CD8-positive, alpha-beta memory T cell (primary cell): Measurements from ENCODE around the gene KLK1. TPM values are rescaled to one million over a fixed set of nuclear protein-coding genes. Genes with fewer than 3 reads are reported as not detected.

Experiments used
- CTCF ChIA-PET: fragments of 350-600 bp; sonication (Branson Sonifier 250); formaldehyde crosslinking; loops from one replicate; lab custom pipeline; 2021; ENCODE audit warnings: antibody characterized with exemption; lab: Charles Lee
- POLR2A ChIA-PET: fragments of 350-600 bp; sonication (Branson Sonifier 250); formaldehyde crosslinking; loops from one replicate; lab custom pipeline; 2021; ENCODE audit warnings: antibody characterized with exemption; lab: Charles Lee
- DNase-seq, 5 donors: peaks; one replicate each; pipeline versions ENCODE4 v3.0.0 to v3.0.0-alpha.2; 2020 to 2022; ENCODE audit warnings: mixed read lengths in 1 of 5
- H3K27ac ChIP-seq: one replicate; pipeline ENCODE4 v1.7.0; 2013; ENCODE audit warnings: low read depth, mild to moderate bottlenecking, low read length, moderate library complexity
- H3K27me3 ChIP-seq: 2 replicates; pipeline ENCODE4 v1.7.0; 2013; ENCODE audit warnings: low read length, mild to moderate bottlenecking; ENCODE audit not compliant: insufficient read depth, poor library complexity, severe bottlenecking
- H3K36me3 ChIP-seq: 2 replicates; pipeline ENCODE4 v1.7.0; 2013; ENCODE audit warnings: mild to moderate bottlenecking, low read length, moderate library complexity; ENCODE audit not compliant: insufficient read depth
- H3K4me1 ChIP-seq: 2 replicates; pipeline ENCODE4 v1.7.0; 2013; ENCODE audit warnings: mild to moderate bottlenecking, low read length, moderate library complexity; ENCODE audit not compliant: insufficient read depth
- H3K4me3 ChIP-seq: 2 replicates; pipeline ENCODE4 v1.7.0; 2013; ENCODE audit warnings: mild to moderate bottlenecking, low read length
- H3K9me3 ChIP-seq: 2 replicates; pipeline ENCODE4 v1.7.0; 2013; ENCODE audit warnings: mild to moderate bottlenecking, low read length
- H3K27ac Mint-ChIP-seq, 8 donors: one replicate each; pipeline ENCODE4 v1.8.0; 2020 to 2021; ENCODE audit warnings: mixed read lengths in 8 of 8, mild to moderate bottlenecking in 6 of 8, inconsistent platforms in 3 of 8, moderate library complexity in 3 of 8
- H3K27me3 Mint-ChIP-seq, 2 donors: one replicate each; pipeline ENCODE4 v1.8.0; 2020 to 2021; ENCODE audit warnings: mixed read lengths in 2 of 2, mild to moderate bottlenecking in 1 of 2, moderate library complexity in 1 of 2
- H3K36me3 Mint-ChIP-seq, 3 donors: one replicate each; pipeline ENCODE4 v1.8.0; 2020 to 2021; ENCODE audit warnings: mixed read lengths in 3 of 3, inconsistent platforms in 1 of 3, mild to moderate bottlenecking in 1 of 3
- H3K4me1 Mint-ChIP-seq, 3 donors: one replicate each; pipeline ENCODE4 v1.8.0; 2020 to 2021; ENCODE audit warnings: mixed read lengths in 3 of 3, inconsistent platforms in 1 of 3, mild to moderate bottlenecking in 1 of 3
- H3K4me3 Mint-ChIP-seq, 7 donors: one replicate each; pipeline ENCODE4 v1.8.0; 2020 to 2021; ENCODE audit warnings: mixed read lengths in 7 of 7, mild to moderate bottlenecking in 6 of 7, moderate library complexity in 4 of 7, inconsistent platforms in 2 of 7
- H3K9me3 Mint-ChIP-seq, 5 donors: one replicate each; pipeline ENCODE4 v1.8.0; 2020 to 2022; ENCODE audit warnings: mixed read lengths in 5 of 5, mild to moderate bottlenecking in 3 of 5, moderate library complexity in 2 of 5, inconsistent platforms in 1 of 5
- polyA plus RNA-seq: library from polyadenylated mRNA; unstranded; fragments of 300-500 nt; fragmentation: Illumina TruSeq; gene quantifications from one replicate; pipeline ENCODE4 v1.2.3, GENCODE V29; 2021
- total RNA-seq, 2 experiments: library from RNA; stranded (reverse); gene quantifications; one replicate each; pipeline ENCODE4 v1.2.3, GENCODE V29; 2021

KLK1 gene
- total and polyA plus RNA-seq, 3 experiments from 2014 or later = 0.27 to 0.39 TPM; not detected in 1

DNA sequence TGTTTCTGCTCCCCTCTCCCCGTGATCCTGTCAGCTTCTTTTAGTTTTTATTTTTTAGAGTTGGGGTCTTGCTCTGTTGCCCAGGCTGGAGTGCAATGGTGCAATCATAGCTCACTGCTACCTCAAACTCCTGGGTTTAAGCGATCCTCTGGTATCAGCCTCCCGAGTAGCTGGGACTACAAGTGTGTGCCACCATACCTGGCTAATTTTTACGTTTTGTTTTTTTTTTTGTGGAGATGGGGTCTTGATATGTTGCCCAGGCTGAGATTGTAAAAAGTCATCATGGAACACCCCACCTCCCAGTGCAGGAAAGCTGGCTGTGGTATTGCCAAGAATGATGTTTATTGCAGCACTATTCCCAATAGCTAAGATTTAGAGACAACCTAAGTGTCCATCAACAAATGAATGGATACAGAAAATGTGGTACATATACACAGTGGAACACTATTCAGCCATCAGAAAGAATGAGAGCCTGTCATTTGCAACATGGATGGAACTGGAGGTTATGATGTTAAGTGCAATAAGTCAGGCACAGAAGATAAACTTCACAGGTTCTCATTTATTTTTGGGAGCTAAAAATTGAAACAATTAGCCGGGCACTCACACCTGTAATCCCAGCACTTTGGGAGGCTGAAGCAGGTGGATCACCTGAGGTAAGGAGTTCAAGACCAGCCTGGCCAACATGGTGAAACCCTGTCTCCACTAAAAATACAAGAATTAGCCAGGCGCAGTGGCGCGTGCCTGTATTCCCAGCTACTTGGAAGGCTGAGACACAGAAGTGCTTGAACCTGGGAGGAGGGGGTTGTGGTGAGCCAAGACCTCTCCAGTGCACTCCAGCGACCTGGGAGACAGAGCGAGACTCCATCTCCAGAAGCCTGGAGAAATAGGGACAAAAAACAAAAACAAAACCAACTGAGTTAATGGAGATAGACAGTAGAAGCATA is 16.4 kb upstream of the KLK1 start:
- H3K36me3 ChIP-seq = no peaks in the 10 kb centered on the region
- peaks cover 13 to 38% of the 10 kb centered on the region in 2 donors for H3K27me3 Mint-ChIP-seq
- POLR2A ChIA-PET = no interaction called here
- no peak overlapping the region for H3K4me3 Mint-ChIP-seq
- H3K4me1 Mint-ChIP-seq = peaks cover 11 to 13% (median 13%) of the 10 kb centered on the region in 3 donors
- H3K27me3 ChIP-seq = peaks cover 8% of the 10 kb centered on the region
- H3K4me1 ChIP-seq = peaks cover 12% of the 10 kb centered on the region
- CTCF ChIA-PET = no interaction called here
- H3K27ac Mint-ChIP-seq = no peak overlapping the region
- no peaks in the 10 kb centered on the region for H3K9me3 ChIP-seq
- H3K4me3 ChIP-seq = no peak overlapping the region
- H3K27ac ChIP-seq = no peak overlapping the region
- no peak for DNase-seq
- no peaks in the 10 kb centered on the region for H3K36me3 Mint-ChIP-seq
- peaks cover 9 to 23% (median 15%) of the 10 kb centered on the region in 5 donors for H3K9me3 Mint-ChIP-seq

DNA sequence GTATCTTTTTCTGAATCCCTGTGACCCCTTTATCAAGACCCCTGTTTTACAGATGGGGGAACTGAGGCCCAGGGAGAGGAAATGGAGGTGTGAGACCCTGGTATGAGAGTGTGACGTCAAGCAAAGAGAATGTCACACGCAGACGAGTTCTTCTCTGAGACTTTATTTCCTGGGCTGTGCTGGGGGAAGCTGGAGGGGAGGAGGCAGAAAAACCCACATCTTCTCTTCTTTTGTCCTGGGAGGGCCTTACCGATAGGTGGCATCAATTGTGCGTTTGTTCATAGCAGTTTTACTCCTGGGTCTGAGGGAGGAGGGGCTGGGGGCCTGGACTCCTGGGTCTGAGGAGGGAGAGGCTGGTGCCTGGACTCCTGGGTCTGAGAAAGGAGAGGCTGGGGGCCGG is 14.7 kb upstream of the KLK1 start:
- Histone ChIP-seq H3K36me3 (no peaks in the 10 kb centered on the region), H3K27ac (no peak overlapping the region), H3K27me3 (peaks cover 10% of the 10 kb centered on the region), H3K9me3 (no peaks in the 10 kb centered on the region), H3K4me3 (no peak overlapping the region), H3K4me1 (peaks cover 13% of the 10 kb centered on the region)
- Mint-ChIP-seq H3K27me3 (peaks cover 13 to 43% of the 10 kb centered on the region in 2 donors), H3K4me3 (no peak overlapping the region), H3K27ac (peak overlapping the region in 1 of 8 donors; percentile 2), H3K9me3 (peaks cover 1 to 11% (median 9%) of the 10 kb centered on the region in 5 donors), H3K36me3 (no peaks in the 10 kb centered on the region), H3K4me1 (peaks cover 11 to 15% (median 13%) of the 10 kb centered on the region in 3 donors)
- CTCF ChIA-PET = no interaction called here
- POLR2A ChIA-PET = no interaction called here
- no peak for DNase-seq

DNA sequence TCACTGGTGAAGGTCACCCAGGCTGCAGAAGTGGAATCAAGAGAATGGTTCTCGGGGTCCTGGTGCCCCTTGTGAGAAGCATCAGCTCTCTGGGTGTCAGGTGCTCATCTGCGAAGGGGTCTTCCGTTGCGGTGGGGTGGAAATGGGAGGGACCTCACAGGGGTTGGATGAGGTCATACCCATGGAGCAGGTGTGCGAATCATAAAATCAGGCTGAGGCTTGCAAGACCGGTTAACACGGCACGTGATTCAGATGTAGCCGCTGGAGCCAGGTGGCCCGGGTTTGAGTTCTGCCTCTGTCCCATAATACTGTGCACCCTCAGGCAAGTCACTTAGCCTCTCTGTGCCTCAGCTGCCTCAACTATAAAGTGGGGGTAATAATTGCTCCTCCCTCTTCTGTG is 13.7 kb upstream of the KLK1 start:
- Mint-ChIP-seq H3K36me3 (no peaks in the 10 kb centered on the region), H3K27ac (no peak overlapping the region), H3K4me3 (peak overlapping the region in 5 of 7 donors; percentile 33 to 85 (median 64)), H3K27me3 (peaks cover 18 to 49% of the 10 kb centered on the region in 2 donors), H3K9me3 (peaks cover 0 to 9% (median 7%) of the 10 kb centered on the region in 5 donors), H3K4me1 (peaks cover 11 to 15% (median 13%) of the 10 kb centered on the region in 3 donors)
- Histone ChIP-seq H3K36me3 (no peaks in the 10 kb centered on the region), H3K4me3 (no peak overlapping the region), H3K4me1 (peaks cover 13% of the 10 kb centered on the region), H3K27me3 (peaks cover 10% of the 10 kb centered on the region), H3K9me3 (no peaks in the 10 kb centered on the region), H3K27ac (no peak overlapping the region)
- DNase-seq = no peak
- ChIA-PET POLR2A (no interaction called here), CTCF (no interaction called here)

DNA sequence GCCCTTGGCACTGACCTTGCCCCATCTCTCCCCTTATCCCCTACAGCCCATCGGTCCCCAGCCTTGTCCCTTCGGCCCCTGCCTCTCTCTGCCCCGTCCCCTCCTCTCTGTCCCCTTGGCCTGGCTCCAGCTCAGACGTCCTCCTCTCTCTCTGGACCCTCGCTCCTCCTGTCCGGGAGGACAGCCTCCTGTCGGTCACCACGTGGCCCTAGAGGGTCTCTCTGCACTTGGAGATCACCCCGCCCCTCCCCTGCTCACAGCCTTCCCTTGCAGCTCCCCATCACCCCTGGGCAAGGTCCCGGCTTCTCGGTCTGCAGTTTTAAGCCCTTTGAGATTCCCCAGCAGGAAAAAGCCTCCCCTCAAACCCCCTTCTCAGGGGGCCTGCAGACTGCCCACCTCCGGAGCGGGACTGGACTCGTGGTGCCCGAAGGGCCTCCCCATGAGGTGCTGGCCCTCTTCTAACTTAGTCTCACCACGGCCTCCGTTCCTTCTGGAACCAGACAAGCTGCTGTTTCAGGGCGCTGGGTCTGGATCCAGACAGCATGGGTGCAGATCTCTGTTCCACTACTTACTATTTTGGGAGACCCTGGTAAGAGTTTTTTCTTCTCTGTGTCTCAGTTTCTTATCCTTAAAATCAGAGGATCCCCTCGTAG is 13.1 kb upstream of the KLK1 start:
- peaks cover 10% of the 10 kb centered on the region for H3K27me3 ChIP-seq
- H3K27ac ChIP-seq = no peak overlapping the region
- H3K4me3 Mint-ChIP-seq = peak overlapping the region; percentile 65 to 85 (median 82)
- H3K4me3 ChIP-seq = no peak overlapping the region
- H3K9me3 Mint-ChIP-seq = peaks cover 0 to 9% (median 5%) of the 10 kb centered on the region in 5 donors
- no peaks in the 10 kb centered on the region for H3K9me3 ChIP-seq
- CTCF ChIA-PET = no interaction called here
- H3K36me3 ChIP-seq = no peaks in the 10 kb centered on the region
- no peaks in the 10 kb centered on the region for H3K36me3 Mint-ChIP-seq
- no peak for DNase-seq
- H3K4me1 Mint-ChIP-seq = peaks cover 11 to 15% (median 13%) of the 10 kb centered on the region in 3 donors
- peaks cover 22 to 52% of the 10 kb centered on the region in 2 donors for H3K27me3 Mint-ChIP-seq
- H3K4me1 ChIP-seq = peaks cover 13% of the 10 kb centered on the region
- POLR2A ChIA-PET = no interaction called here
- peak overlapping the region in 2 of 8 donors; percentile 47 to 70 for H3K27ac Mint-ChIP-seq

DNA sequence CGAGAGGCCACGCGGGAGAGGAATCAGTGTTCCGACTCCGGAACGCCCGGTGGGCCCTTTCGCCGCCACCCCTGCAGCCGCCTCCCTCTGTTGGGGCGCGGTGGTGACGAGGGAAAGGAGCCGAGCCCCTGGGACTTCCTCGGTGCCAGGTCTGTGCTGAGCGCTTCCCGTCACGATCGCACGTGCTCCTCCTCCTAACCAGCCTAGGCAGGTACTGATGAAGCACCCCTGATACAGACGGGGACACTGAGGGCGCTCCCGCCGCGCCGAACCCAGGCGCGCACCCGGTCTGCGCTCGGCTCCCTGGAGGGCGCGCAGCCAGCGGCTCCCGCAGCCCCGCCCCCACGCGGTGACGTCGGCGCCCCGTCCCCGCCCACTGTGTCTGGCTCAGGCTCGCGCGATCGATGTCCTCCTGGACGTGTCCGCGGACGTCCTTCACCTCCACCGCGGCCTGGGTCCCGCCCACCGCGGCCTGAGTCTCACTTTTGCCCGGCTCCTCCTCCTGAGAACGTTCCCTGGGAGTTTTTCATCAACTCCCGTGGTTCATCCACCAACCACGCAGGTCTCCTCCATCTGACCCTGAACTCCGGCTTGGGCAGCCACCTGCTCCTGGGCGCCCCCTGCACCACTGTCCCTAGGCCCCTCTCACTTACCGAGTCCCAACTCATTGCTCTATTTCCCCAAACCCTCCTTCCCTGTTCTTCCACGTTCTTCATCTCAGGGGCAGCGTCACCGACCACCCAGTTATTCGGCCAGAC is 12.4 kb upstream of the KLK1 start:
- Histone ChIP-seq H3K36me3 (no peaks in the 10 kb centered on the region), H3K4me1 (peaks cover 13% of the 10 kb centered on the region), H3K9me3 (no peaks in the 10 kb centered on the region), H3K27ac (no peak overlapping the region), H3K27me3 (peaks cover 10% of the 10 kb centered on the region), H3K4me3 (peak overlapping the region; percentile 49)
- Mint-ChIP-seq H3K4me3 (peak overlapping the region; percentile 81 to 85 (median 82)), H3K9me3 (peaks cover 0 to 6% (median 2%) of the 10 kb centered on the region in 5 donors), H3K4me1 (peaks cover 11 to 15% (median 13%) of the 10 kb centered on the region in 3 donors), H3K27me3 (peaks cover 25 to 59% of the 10 kb centered on the region in 2 donors), H3K27ac (peak overlapping the region in 4 of 8 donors; percentile 33 to 70 (median 62)), H3K36me3 (no peaks in the 10 kb centered on the region)
- DNase-seq = peak; percentile 40 to 56 (median 45)
- ChIA-PET POLR2A (no interaction called here), CTCF (no interaction called here)

DNA sequence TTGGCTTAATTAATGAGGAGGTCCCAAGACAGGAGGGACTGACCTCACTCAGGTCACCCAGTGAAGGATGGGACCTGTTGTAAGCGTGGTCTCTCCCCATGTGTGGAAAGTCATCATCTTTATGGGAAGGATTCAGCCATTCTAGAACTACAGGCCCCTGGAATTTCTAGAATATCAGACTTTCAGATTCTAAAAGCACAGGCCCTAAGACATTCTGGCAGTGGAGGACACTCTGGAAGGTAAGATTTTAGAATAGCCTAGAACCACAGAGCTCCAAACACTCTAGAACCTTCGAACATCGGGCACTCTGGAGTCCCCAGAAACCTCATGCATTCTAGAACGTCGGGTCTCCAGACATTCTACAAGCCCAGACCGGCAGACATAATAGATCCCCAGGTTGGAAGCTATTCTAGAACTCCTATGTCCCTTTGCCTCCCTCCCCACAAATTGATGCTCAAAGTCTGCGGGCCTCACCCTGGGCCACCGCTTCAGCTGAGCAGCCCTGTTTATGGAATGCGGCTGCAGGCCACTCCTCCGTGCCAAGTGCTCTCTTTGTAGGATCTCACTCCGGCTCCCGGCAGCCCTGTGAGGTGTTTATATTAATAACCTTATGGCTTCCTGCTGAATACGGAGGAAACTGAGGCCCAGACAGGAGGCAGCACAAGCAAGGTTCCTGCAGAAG is 11.7 kb upstream of the KLK1 start:
- CTCF ChIA-PET = no interaction called here
- peaks cover 25 to 61% of the 10 kb centered on the region in 2 donors for H3K27me3 Mint-ChIP-seq
- Histone ChIP-seq H3K4me3 (peak overlapping the region; percentile 49), H3K4me1 (peaks cover 13% of the 10 kb centered on the region), H3K27ac (no peak overlapping the region), H3K36me3 (no peaks in the 10 kb centered on the region), H3K9me3 (no peaks in the 10 kb centered on the region), H3K27me3 (peaks cover 10% of the 10 kb centered on the region)
- H3K36me3 Mint-ChIP-seq = no peaks in the 10 kb centered on the region
- peak overlapping the region; percentile 20 to 81 (median 70) for H3K4me3 Mint-ChIP-seq
- no peak for DNase-seq
- peaks cover 0 to 2% (median 0%) of the 10 kb centered on the region in 5 donors for H3K9me3 Mint-ChIP-seq
- H3K4me1 Mint-ChIP-seq = peaks cover 11 to 15% (median 13%) of the 10 kb centered on the region in 3 donors
- POLR2A ChIA-PET = no interaction called here
- H3K27ac Mint-ChIP-seq = no peak overlapping the region

DNA sequence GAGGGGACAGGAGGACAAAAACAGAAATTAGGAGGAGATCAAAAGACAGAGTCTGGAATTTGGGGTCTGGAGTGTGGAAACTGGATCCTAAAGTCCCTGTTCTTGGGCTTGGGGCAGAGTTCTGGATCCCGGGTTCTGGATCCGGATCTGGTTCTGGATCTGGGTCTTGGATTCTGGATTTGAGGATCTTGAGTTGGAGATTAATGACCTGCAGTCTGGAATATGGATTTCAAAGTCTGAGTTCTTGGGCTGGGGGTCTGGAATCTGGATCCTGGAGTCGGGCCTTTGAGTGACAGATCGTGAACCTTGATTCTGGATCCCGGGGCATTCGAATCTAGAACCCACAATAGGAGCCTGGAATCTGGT is 10.2 kb upstream of the KLK1 start:
- H3K27me3 Mint-ChIP-seq = peaks cover 29 to 62% of the 10 kb centered on the region in 2 donors
- peaks cover 11 to 15% (median 13%) of the 10 kb centered on the region in 3 donors for H3K4me1 Mint-ChIP-seq
- H3K36me3 ChIP-seq = no peaks in the 10 kb centered on the region
- peak overlapping the region in 2 of 7 donors; percentile 42 to 74 for H3K4me3 Mint-ChIP-seq
- ChIA-PET CTCF (no interaction called here), POLR2A (no interaction called here)
- H3K9me3 ChIP-seq = no peaks in the 10 kb centered on the region
- H3K36me3 Mint-ChIP-seq = no peaks in the 10 kb centered on the region
- H3K27ac Mint-ChIP-seq = no peak overlapping the region
- H3K27ac ChIP-seq = no peak overlapping the region
- no peak overlapping the region for H3K4me3 ChIP-seq
- peaks cover 0 to 2% (median 0%) of the 10 kb centered on the region in 5 donors for H3K9me3 Mint-ChIP-seq
- peaks cover 13% of the 10 kb centered on the region for H3K4me1 ChIP-seq
- DNase-seq = no peak
- H3K27me3 ChIP-seq = peaks cover 10% of the 10 kb centered on the region
